GM10847 (cell line): Measurements from ENCODE around the gene TMCC3.

Experiments
- POLR2A ChIP-seq: IDR thresholded peaks from 2 replicates; pipeline ENCODE4 v1.6.1; 2011; ENCODE audit not compliant: insufficient read length; ENCODE audit errors: extremely low read depth

TMCC3 gene

GRCh38 chr12:94597268-94597667, 53.1 kb downstream of the TMCC3 start:
- TF ChIP-seq POLR2A: no peak

- no peak for TF ChIP-seq POLR2A
Measured at GRCh38 chr12:94596596-94596995, 53.8 kb downstream of the TMCC3 start.

GRCh38 chr12:94595152-94595551, 55.2 kb downstream of the TMCC3 start:
- no peak for TF ChIP-seq POLR2A

- TF ChIP-seq POLR2A: no peak
Measured at GRCh38 chr12:94594443-94594825, 55.9 kb downstream of the TMCC3 start.

- TF ChIP-seq POLR2A: no peak
Measured at GRCh38 chr12:94593822-94594442, 56.4 kb downstream of the TMCC3 start.

- TF ChIP-seq POLR2A: no peak
Measured at GRCh38 chr12:94592080-94592479, 58.3 kb downstream of the TMCC3 start.

GRCh38 chr12:94590428-94590827, 59.9 kb downstream of the TMCC3 start:
- no peak for TF ChIP-seq POLR2A

GRCh38 chr12:94589591-94590001, 60.8 kb downstream of the TMCC3 start:
- no peak for TF ChIP-seq POLR2A

- TF ChIP-seq POLR2A: no peak
Measured at GRCh38 chr12:94588346-94588745, 62.0 kb downstream of the TMCC3 start.

GRCh38 chr12:94587266-94588241, 62.8 kb downstream of the TMCC3 start:
- TF ChIP-seq POLR2A: no peak

GRCh38 chr12:94586589-94587259, 63.6 kb downstream of the TMCC3 start:
- TF ChIP-seq POLR2A: no peak

GRCh38 chr12:94585626-94586025, 64.7 kb downstream of the TMCC3 start:
- TF ChIP-seq POLR2A: no peak

GRCh38 chr12:94584377-94584776, 66.0 kb downstream of the TMCC3 start:
- TF ChIP-seq POLR2A: no peak

- TF ChIP-seq POLR2A: no peak
Measured at GRCh38 chr12:94582591-94582990, 67.8 kb downstream of the TMCC3 start.

- no peak for TF ChIP-seq POLR2A
Measured at GRCh38 chr12:94575645-94576403, 74.5 kb downstream of the TMCC3 start.

GRCh38 chr12:94575024-94575423, 75.3 kb downstream of the TMCC3 start:
- TF ChIP-seq POLR2A: no peak

GRCh38 chr12:94571556-94571955, 78.8 kb downstream of the TMCC3 start:
- no peak for TF ChIP-seq POLR2A
